GM21367 (cell line): Measurements from ENCODE around the gene FTL.

Experiments
- ATAC-seq: cut with Tn5 transposase; IDR thresholded peaks from one replicate; pipeline ENCODE4 v1.9.1; 2021; ENCODE audit not compliant: unreplicated experiment

Gene FTL

DNA sequence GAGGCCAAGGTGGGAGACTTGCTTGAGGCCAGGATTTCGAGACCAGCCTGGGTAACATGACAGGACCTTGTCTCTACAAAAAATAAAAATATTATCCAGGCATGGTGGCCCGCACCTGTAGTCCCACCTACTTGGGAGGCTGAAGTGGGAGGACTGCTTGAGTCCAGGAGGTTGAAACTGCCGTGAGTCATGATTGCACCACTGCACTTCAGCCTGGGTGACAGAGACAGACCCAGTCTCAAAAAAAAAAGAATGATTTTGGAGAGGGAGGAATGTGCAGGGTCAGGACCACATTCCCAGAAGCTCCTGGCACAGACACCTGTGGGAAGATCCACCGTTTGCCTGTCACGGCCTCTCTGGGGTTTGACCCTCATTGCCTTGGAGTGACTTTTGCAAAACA lies 19.7 kb upstream of the FTL start:
- ATAC-seq = no peak

DNA sequence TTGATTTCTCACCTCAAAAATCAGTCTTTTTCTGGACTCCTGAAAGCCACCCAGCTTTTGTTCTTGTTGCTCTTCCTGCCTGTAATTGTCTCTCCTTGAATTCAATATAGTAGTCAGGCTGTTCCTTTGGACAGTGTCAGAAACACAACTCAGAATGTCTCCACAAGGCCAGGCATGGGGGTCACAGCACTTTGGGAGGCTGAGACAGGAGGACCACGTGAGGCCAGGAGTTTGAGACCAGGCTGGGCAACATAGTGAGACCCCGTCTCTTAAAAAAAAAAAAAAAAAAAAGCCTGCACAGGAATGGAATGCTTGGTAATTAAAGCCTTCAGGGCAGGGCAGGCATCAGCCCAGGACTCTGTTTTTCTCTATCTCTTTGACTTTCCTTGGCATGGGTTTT lies 19.3 kb upstream of the FTL start:
- no peak for ATAC-seq

GRCh38 chr19:48946463-48947257 lies 18.4 kb upstream of the FTL start:
- ATAC-seq = no peak

DNA sequence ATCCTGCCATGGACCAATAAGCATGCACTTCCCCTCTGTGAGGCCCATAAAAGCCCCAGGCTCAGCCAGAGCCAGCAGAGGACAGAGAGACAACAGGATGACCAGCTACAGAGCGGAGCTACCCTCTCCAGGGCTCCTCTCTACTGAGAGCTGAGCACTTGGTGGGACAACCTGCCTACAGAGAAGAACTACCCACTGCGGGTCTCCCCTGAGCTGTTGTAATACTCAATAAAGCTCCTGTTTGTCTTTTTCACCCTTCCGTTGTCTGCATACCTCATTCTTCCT lies 17.9 kb upstream of the FTL start:
- no peak for ATAC-seq

- ATAC-seq = no peak
These were observed 14.9 kb upstream of the FTL start for GRCh38 chr19:48950159-48950558.

GRCh38 chr19:48950830-48951519 lies 14.1 kb upstream of the FTL start:
- ATAC-seq = no peak

DNA sequence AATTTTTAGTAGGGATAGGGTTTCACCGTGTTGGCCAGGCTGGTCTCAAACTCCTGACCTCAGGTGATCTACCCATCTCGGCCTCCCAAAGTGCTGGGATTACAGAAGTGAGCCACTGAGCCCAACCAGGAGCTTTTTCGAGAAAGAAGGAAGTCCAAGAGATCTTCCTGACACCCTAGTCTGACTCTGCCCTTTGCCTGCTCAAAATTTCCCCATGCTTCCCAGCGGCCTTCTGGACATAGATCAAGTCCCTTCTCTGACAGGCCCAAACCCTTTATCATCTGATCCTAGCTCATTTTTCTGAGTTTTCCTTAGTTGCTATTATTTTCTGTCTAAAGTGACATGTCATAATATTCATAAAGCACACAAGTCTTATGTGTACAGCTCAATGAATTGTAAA lies 12.0 kb upstream of the FTL start:
- no peak for ATAC-seq

GRCh38 chr19:48953990-48954594 lies 11.0 kb upstream of the FTL start:
- no peak for ATAC-seq

DNA sequence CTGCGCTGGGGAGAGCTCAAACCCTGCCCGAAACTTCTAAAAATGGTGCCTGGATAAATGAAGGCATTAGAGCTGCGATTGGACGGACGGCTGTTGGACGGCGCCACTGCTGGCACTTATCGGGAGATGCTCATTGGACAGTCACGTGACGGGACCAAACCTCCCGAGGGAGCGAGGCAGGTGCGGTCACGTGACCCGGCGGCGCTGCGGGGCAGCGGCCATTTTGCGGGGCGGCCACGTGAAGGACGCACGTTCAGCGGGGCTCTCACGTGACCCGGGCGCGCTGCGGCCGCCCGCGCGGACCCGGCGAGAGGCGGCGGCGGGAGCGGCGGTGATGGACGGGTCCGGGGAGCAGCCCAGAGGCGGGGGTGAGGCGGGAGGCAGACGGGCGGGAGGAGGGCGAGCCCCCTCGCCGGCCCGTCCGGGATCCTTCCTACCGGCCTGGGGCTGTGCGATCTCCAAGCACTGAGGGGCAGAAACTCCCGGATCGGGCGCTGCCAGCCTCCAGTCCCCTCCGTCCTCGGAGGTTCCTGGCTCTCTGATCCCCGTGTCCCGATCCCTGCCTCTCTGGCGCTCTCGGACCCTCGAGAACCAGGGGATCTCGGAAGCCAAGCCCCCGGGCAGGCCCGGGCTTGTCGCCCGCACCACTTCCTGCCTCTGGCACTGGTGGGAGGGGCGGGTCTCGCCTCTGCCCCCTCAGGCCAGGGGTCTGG lies 10.4 kb upstream of the FTL start, which contains the start of gene BAX:
BAX (plus strand) TSS at position 281 of the 713 bp plus-strand sequence; CDS start at position 335, 54 bp downstream.
- ATAC-seq = peak; percentile 76

DNA sequence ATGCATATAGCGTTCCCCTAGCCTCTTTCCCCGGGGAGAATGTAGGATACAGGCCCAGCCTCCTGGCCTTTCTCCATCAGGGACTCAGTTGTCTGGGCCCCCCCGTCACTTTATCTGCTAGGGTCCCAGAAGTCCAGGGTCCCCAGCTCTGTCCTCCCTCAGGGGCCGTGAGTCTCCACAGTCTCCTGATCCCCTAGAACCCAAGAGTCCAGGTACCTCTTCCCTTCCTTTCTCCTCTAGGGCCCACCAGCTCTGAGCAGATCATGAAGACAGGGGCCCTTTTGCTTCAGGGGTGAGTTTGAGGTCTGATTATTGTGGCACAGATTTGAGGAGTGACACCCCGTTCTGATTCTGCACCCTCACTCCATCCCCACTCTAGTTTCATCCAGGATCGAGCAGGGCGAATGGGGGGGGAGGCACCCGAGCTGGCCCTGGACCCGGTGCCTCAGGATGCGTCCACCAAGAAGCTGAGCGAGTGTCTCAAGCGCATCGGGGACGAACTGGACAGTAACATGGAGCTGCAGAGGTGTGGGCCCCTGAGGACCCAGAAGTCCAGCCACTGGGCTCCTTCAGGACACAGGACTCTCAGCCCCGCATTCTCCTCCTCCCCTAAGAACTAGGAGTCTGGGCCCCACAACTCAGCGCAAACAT lies 9.7 kb upstream of the FTL start:
- ATAC-seq = no peak

- no peak for ATAC-seq
These were observed 7.1 kb upstream of the FTL start for GRCh38 chr19:48958006-48958405.

- no peak for ATAC-seq
These were observed 5.5 kb upstream of the FTL start for GRCh38 chr19:48959341-48960239.

- ATAC-seq = no peak
These were observed 4.0 kb upstream of the FTL start for GRCh38 chr19:48961051-48961649.

DNA sequence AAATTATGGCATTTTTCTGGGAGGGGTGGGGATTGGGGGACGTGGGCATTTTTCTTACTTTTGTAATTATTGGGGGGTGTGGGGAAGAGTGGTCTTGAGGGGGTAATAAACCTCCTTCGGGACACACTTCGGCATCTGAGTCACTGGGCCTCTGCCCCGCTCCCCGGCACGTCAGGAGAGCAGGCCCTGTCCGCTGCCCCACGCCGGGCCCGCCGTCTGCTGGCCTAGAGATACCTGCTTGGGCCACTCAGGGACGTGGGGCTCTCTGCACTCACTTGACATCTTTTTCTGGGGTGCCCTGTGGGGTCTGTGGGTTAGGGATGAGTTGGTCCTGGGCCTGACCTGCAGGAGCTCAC lies 3.5 kb upstream of the FTL start:
- no peak for ATAC-seq

GRCh38 chr19:48962029-48962848 lies 2.9 kb upstream of the FTL start:
- peak; percentile 27 for ATAC-seq

DNA sequence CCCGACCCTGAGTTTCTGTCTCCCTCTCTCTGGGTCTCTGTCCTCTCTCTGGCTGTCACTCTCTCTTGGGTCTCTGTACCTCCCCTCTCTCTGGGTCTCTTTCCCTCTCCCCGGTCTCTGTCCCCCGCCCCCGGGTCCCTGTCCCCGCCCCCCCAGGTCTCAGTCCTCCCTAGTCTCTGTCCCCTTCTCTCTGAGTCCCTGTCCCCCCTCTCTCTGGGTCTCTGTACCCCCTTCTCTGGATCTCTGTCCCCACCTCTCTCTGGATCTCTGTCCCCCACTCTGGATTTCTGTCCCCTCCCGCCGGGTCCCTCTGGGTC lies 2.3 kb upstream of the FTL start:
- ATAC-seq = no peak

DNA sequence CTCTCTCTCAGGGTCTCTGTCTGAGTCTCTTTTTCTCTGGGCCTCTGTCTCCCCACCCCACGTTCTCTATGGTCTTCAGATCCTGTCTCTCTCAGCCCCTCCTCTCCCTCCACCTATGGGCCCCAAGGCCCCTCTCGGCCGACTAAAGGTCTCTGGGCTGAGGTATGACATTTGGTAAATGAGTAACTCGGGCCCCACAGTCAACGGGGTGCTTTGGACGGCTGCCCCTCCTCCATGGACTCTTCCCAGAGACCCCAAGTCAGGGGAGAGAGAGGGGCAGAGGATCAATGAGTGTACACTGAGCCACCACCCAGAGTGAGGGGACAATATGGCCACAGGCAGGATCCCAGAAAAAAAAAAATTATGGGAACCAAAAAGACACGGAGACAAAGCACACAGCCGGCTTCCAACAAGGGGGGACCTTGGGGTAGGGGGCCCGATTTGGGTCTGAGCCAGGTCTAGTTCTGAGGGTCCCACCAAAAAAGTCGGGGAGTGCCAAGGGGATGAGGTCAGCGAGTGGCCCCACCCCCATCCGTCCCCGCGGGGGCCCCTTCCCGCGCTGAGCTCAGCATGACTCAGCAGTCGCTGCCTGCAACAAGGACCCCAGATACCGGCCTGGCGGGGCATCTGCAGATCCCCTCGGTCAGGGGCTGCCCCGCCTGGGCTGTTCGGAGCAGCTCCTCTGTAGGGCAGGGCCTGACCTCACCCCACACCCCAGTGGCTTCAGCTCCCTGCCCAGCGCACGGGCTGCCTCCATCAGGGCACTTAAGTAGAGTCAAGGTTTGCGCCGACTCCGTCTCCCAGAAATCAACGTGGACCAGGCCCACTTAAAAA lies 1.5 kb upstream of the FTL start:
- ATAC-seq = no peak
